ENCODE measurements around the gene GALNT9.

GALNT9 gene

GRCh38 chr12:132154941-132155770, 174.2 kb downstream of the GALNT9 start:
- ATAC-seq: no peak
- no peak for TF ChIP-seq SNAI2 (CRISPR knock-in tag; IDR thresholded peaks at IDR 0.05)
- no peak for TF ChIP-seq CREB5 (CRISPR knock-in tag; IDR thresholded peaks at IDR 0.05; ENCODE audit: low read depth)
- no peak for TF ChIP-seq TCF4 (CRISPR knock-in tag; IDR thresholded peaks at IDR 0.05; ENCODE audit: borderline replicate concordance)

GRCh38 chr12:132154341-132154761, 175.0 kb downstream of the GALNT9 start:
- ATAC-seq: peak; percentile 14

More at GRCh38 chr12:132154341-132154761, 175.0 kb downstream of the GALNT9 start:
- TF ChIP-seq ARNTL (CRISPR knock-in tag; IDR thresholded peaks at IDR 0.05; ENCODE audit: borderline replicate concordance, low read depth) (no peak), PATZ1 (CRISPR knock-in tag; IDR thresholded peaks at IDR 0.05; ENCODE audit: borderline replicate concordance) (no peak), ESRRG (CRISPR knock-in tag; IDR thresholded peaks at IDR 0.05) (no peak), SNAI2 (CRISPR knock-in tag; IDR thresholded peaks at IDR 0.05) (no peak), ZNF565 (CRISPR knock-in tag; conservative IDR thresholded peaks at IDR 0.05; ENCODE audit: low read depth) (no peak), CSRNP3 (CRISPR knock-in tag; IDR thresholded peaks at IDR 0.05) (no peak), GLIS3 (CRISPR knock-in tag; IDR thresholded peaks at IDR 0.05) (no peak), ZC3H10 (CRISPR knock-in tag; IDR thresholded peaks at IDR 0.05) (no peak), BACH2 (CRISPR knock-in tag; IDR thresholded peaks at IDR 0.05; ENCODE audit: borderline replicate concordance) (no peak), RARB (CRISPR knock-in tag; IDR thresholded peaks at IDR 0.05) (no peak), CREB5 (CRISPR knock-in tag; IDR thresholded peaks at IDR 0.05; ENCODE audit: low read depth) (no peak), ZFP30 (CRISPR knock-in tag; IDR thresholded peaks at IDR 0.05) (no peak), ZNF8 (CRISPR knock-in tag; IDR thresholded peaks at IDR 0.05) (no peak), OSR1 (CRISPR knock-in tag; IDR thresholded peaks at IDR 0.05) (no peak), ZNF70 (CRISPR knock-in tag; IDR thresholded peaks at IDR 0.05) (no peak), TOX (CRISPR knock-in tag; IDR thresholded peaks at IDR 0.05; ENCODE audit: borderline replicate concordance) (no peak), PPARA (CRISPR knock-in tag; IDR thresholded peaks at IDR 0.05; ENCODE audit: borderline replicate concordance) (no peak), TCF4 (CRISPR knock-in tag; IDR thresholded peaks at IDR 0.05; ENCODE audit: borderline replicate concordance) (no peak), POU6F1 (CRISPR knock-in tag; IDR thresholded peaks at IDR 0.05; ENCODE audit: borderline replicate concordance, low read depth) (no peak)
